HepG2 (cell line): ENCODE measurements around the gene RASGRF1. TPM values are rescaled to one million over a fixed set of nuclear protein-coding genes. Genes with fewer than 3 reads are reported as not detected.
A peak's percentile ranks its signal among the peaks of the same experiment; 100 is the strongest.

Experiments used
- DMAP1 ChIP-seq: IDR thresholded peaks from 2 replicates; pipeline ENCODE4 v1.6.1; 2016
- FOXM1 ChIP-seq: sonication (generic); formaldehyde crosslinking; IDR thresholded peaks from 2 replicates; pipeline ENCODE4 v1.5.0; 2020; ENCODE audit warnings: missing genetic modification reagents
- KDM5B ChIP-seq: sonication (generic); formaldehyde crosslinking; IDR thresholded peaks from 2 replicates; pipeline ENCODE4 v1.4.0; 2020; ENCODE audit warnings: missing genetic modification reagents, mild to moderate bottlenecking, borderline replicate concordance
- MZF1 ChIP-seq: sonication (generic); formaldehyde crosslinking; IDR thresholded peaks from 2 replicates; pipeline ENCODE4 v1.8.1; 2023; ENCODE audit warnings: mild to moderate bottlenecking, missing genetic modification reagents, borderline replicate concordance
- ZNF180 ChIP-seq: sonication (generic); formaldehyde crosslinking; IDR thresholded peaks from 2 replicates; pipeline ENCODE4 v1.4.0; 2020; ENCODE audit warnings: low read depth, missing genetic modification reagents, borderline replicate concordance
- polyA plus RNA-seq, 8 experiments: library from polyadenylated mRNA; depleted of rRNA in 3 of 8; stranded (reverse) in 7 of 8; unstranded in 1 of 8; fragments of >200 nt; fragmentation: Illumina TruSeq in 4 of 8; extraction: Trizol in 4 of 8; gene quantifications; 2 replicates each; pipeline versions ENCODE4 v1.2.1 to v1.2.3, GENCODE V29; 2011 to 2016; ENCODE audit warnings: low read depth in 4 of 8, missing spikeins in 1 of 8, mixed read lengths in 1 of 8; ENCODE audit not compliant: insufficient read depth in 1 of 8
- total RNA-seq, 5 experiments: library from RNA; depleted of rRNA; stranded (reverse); fragments of >200 nt; fragmentation: Illumina TruSeq; extraction: Trizol; gene quantifications; 2 replicates each; pipeline ENCODE4 v1.2.3, GENCODE V29; 2016; ENCODE audit warnings: low read depth in 1 of 5
- TF ChIP-seq, protein P1 (sequence below): IDR thresholded peaks from 2 replicates; pipeline ENCODE4 v1.6.1; 2016; ENCODE audit warnings: low read depth, missing genetic modification reagents, missing compliant biosample characterization
- TF ChIP-seq, protein P2 (sequence below): sonication (generic); formaldehyde crosslinking; IDR thresholded peaks from 2 replicates; pipeline ENCODE4 v1.8.1; 2022; ENCODE audit warnings: mild to moderate bottlenecking, missing genetic modification reagents
- TF ChIP-seq, protein P3 (sequence below): IDR thresholded peaks from 2 replicates; pipeline ENCODE4 v1.6.1; 2018; ENCODE audit warnings: missing genetic modification reagents, mild to moderate bottlenecking, missing compliant biosample characterization
- TF ChIP-seq, protein P4 (sequence below): sonication (generic); formaldehyde crosslinking; IDR thresholded peaks from 2 replicates; pipeline ENCODE4 v1.5.1; 2020; ENCODE audit warnings: missing genetic modification reagents, mild to moderate bottlenecking, borderline replicate concordance

RASGRF1 gene
- total and polyA plus RNA-seq, 2 of the 13 experiments (the other 11 are each of a cell fraction or from before 2014, with no cell fraction given) = 0.55 to 3.0 TPM

DNA sequence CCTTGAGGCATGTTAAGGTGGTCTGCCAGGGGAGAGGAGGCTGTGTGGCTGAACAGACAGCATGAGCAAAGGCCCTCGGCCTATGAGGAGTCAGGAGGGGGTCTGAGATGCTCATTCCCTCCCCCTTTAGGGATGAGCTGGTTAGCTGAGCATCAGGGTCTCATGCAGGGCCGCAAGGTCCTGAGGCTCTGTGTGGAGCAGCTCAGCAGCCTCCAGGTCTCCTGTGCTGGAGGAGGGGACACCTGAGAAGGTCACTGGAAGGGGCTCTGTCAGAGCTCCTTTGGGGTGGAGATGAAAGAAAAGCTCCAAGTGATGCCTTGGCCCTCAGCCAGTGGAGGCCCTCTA is 67.1 kb downstream of the RASGRF1 start (continued):
- TF ChIP-seq, protein P1, sequence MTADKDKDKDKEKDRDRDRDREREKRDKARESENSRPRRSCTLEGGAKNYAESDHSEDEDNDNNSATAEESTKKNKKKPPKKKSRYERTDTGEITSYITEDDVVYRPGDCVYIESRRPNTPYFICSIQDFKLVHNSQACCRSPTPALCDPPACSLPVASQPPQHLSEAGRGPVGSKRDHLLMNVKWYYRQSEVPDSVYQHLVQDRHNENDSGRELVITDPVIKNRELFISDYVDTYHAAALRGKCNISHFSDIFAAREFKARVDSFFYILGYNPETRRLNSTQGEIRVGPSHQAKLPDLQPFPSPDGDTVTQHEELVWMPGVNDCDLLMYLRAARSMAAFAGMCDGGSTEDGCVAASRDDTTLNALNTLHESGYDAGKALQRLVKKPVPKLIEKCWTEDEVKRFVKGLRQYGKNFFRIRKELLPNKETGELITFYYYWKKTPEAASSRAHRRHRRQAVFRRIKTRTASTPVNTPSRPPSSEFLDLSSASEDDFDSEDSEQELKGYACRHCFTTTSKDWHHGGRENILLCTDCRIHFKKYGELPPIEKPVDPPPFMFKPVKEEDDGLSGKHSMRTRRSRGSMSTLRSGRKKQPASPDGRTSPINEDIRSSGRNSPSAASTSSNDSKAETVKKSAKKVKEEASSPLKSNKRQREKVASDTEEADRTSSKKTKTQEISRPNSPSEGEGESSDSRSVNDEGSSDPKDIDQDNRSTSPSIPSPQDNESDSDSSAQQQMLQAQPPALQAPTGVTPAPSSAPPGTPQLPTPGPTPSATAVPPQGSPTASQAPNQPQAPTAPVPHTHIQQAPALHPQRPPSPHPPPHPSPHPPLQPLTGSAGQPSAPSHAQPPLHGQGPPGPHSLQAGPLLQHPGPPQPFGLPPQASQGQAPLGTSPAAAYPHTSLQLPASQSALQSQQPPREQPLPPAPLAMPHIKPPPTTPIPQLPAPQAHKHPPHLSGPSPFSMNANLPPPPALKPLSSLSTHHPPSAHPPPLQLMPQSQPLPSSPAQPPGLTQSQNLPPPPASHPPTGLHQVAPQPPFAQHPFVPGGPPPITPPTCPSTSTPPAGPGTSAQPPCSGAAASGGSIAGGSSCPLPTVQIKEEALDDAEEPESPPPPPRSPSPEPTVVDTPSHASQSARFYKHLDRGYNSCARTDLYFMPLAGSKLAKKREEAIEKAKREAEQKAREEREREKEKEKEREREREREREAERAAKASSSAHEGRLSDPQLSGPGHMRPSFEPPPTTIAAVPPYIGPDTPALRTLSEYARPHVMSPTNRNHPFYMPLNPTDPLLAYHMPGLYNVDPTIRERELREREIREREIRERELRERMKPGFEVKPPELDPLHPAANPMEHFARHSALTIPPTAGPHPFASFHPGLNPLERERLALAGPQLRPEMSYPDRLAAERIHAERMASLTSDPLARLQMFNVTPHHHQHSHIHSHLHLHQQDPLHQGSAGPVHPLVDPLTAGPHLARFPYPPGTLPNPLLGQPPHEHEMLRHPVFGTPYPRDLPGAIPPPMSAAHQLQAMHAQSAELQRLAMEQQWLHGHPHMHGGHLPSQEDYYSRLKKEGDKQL (CRISPR knock-in tag) = no peak
- TF ChIP-seq, protein P2, sequence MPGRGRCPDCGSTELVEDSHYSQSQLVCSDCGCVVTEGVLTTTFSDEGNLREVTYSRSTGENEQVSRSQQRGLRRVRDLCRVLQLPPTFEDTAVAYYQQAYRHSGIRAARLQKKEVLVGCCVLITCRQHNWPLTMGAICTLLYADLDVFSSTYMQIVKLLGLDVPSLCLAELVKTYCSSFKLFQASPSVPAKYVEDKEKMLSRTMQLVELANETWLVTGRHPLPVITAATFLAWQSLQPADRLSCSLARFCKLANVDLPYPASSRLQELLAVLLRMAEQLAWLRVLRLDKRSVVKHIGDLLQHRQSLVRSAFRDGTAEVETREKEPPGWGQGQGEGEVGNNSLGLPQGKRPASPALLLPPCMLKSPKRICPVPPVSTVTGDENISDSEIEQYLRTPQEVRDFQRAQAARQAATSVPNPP = no peak
- TF ChIP-seq KDM5B (CRISPR knock-in tag) (0 out of 2 replicates have a peak, but pooled peaks have one; percentile 35), DMAP1 (CRISPR knock-in tag) (no peak), ZNF180 (CRISPR knock-in tag) (no peak), MZF1 (CRISPR knock-in tag) (no peak), FOXM1 (no peak)
- TF ChIP-seq, protein P3, sequence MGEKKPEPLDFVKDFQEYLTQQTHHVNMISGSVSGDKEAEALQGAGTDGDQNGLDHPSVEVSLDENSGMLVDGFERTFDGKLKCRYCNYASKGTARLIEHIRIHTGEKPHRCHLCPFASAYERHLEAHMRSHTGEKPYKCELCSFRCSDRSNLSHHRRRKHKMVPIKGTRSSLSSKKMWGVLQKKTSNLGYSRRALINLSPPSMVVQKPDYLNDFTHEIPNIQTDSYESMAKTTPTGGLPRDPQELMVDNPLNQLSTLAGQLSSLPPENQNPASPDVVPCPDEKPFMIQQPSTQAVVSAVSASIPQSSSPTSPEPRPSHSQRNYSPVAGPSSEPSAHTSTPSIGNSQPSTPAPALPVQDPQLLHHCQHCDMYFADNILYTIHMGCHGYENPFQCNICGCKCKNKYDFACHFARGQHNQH (CRISPR knock-in tag) = no peak
- TF ChIP-seq, protein P4, sequence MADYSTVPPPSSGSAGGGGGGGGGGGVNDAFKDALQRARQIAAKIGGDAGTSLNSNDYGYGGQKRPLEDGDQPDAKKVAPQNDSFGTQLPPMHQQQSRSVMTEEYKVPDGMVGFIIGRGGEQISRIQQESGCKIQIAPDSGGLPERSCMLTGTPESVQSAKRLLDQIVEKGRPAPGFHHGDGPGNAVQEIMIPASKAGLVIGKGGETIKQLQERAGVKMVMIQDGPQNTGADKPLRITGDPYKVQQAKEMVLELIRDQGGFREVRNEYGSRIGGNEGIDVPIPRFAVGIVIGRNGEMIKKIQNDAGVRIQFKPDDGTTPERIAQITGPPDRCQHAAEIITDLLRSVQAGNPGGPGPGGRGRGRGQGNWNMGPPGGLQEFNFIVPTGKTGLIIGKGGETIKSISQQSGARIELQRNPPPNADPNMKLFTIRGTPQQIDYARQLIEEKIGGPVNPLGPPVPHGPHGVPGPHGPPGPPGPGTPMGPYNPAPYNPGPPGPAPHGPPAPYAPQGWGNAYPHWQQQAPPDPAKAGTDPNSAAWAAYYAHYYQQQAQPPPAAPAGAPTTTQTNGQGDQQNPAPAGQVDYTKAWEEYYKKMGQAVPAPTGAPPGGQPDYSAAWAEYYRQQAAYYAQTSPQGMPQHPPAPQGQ = no peak
